Stimulated activated CD8-positive, alpha-beta memory T cell treated with anti-CD3 and anti-CD28 coated beads, Interleukin-4, amount 100 ng/mL, for 48 hours (primary cell): ENCODE results near the gene SOX21.

Experiments
- DNase-seq: peaks from one replicate; pipeline ENCODE4 v3.0.0-alpha.2; 2020

Gene SOX21

GRCh38 chr13:94674609-94675348 lies 37.6 kb downstream of the SOX21 start:
- DNase-seq: peak; percentile 81

GRCh38 chr13:94673851-94674250 lies 38.5 kb downstream of the SOX21 start:
- DNase-seq: no peak

- no peak for DNase-seq
These were observed 39.9 kb downstream of the SOX21 start for GRCh38 chr13:94672400-94672799.

GRCh38 chr13:94667190-94667589 lies 45.2 kb downstream of the SOX21 start:
- no peak for DNase-seq

GRCh38 chr13:94666065-94666464 lies 46.3 kb downstream of the SOX21 start:
- DNase-seq: no peak

GRCh38 chr13:94664889-94665288 lies 47.5 kb downstream of the SOX21 start:
- DNase-seq: no peak

- no peak for DNase-seq
These were observed 49.9 kb downstream of the SOX21 start for GRCh38 chr13:94662274-94662945.

- DNase-seq: no peak
These were observed 50.9 kb downstream of the SOX21 start for GRCh38 chr13:94661406-94661805.

- DNase-seq: no peak
These were observed 51.5 kb downstream of the SOX21 start for GRCh38 chr13:94660695-94661326.
